Stimulated activated CD4-positive, alpha-beta T cell treated with anti-CD3 and anti-CD28 coated beads, Interleukin-15, amount 100 ng/mL, for 48 hours (primary cell): ENCODE results near the gene CCN2.
A peak's percentile ranks its signal among the peaks of the same experiment; 100 is the strongest.
"Not testable (repeated sequence)": the region's sequence is repeated elsewhere in the genome, so short reads cannot be mapped to it uniquely, and the experiment has no call there.

Experiments used
- DNase-seq, 2 donors: peaks; one replicate each; pipeline ENCODE4 v3.0.0-alpha.2; 2020; ENCODE audit warnings: low read depth in 2 of 2

The CCN2 gene

GRCh38 chr6:131909408-131910218 lies 41.6 kb downstream of the CCN2 start:
- peak; percentile 36 to 63 for DNase-seq

GRCh38 chr6:131908787-131909186 lies 42.4 kb downstream of the CCN2 start:
- DNase-seq = not testable (repeated sequence)

- not testable (repeated sequence) for DNase-seq
Observed at GRCh38 chr6:131903734-131904133, 47.4 kb downstream of the CCN2 start.

GRCh38 chr6:131901326-131901873 lies 49.8 kb downstream of the CCN2 start:
- not testable (repeated sequence) for DNase-seq

- no peak for DNase-seq
Observed at GRCh38 chr6:131900231-131900630, 50.9 kb downstream of the CCN2 start.

- DNase-seq = no peak
Observed at GRCh38 chr6:131898718-131899117, 52.5 kb downstream of the CCN2 start.
